GM18519 (cell line): ENCODE results near the gene CGAS.
"Not testable (repeated sequence)": the region's sequence is repeated elsewhere in the genome, so short reads cannot be mapped to it uniquely, and the experiment has no call there.

Source experiments
- ATAC-seq: cut with Tn5 transposase; IDR thresholded peaks from one replicate; pipeline ENCODE4 v1.9.1; 2021; ENCODE audit warnings: mild to moderate bottlenecking, moderate library complexity; ENCODE audit not compliant: unreplicated experiment, low FRiP score

Gene CGAS

DNA sequence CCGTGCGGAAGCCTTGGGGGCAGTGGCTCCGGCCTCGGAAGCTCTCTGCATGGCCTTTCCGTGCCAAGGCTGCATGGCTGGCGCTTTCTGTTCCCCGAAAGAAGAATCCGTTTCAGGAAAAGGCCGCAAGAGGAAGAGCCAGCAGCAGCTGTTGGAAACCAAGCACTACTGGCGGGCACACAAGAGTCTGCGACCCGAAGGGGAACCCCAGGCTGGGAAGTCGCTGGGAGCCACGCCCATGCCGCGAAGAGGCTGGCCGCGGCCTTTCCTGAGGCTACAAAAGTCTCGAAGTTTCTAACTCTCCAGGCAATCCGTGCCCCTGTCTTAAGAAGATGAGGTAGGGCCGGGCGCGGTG, at the start of gene CGAS:
Gene CGAS (minus strand): TSS at position 191 of the 355 bp plus-strand sequence. CDS start 116 bp downstream, at position 75.
- ATAC-seq: peak; percentile 50

DNA sequence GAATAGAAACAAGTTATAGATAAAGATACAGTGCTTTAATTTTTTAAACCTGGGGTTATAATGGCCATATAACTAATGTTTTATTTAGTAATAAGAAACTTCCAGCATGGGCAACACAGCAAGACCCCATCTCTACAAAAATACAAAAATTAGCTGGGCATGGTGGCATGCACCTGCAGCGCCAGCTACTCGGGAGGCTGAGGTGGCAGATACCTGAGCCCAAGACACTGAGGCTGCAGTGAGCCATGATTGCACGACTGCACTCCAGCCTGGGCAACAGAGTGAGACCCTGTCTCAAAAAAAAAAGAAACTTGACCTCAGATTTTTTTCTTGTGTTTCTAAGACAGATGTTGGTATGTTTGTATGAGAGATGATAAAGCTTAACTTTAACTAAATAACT, 45.8 kb upstream of the CGAS start:
- ATAC-seq: no peak

GRCh38 chr6:73491377-73491776, 39.3 kb upstream of the CGAS start:
- no peak for ATAC-seq

- no peak for ATAC-seq
Measured at GRCh38 chr6:73487473-73487872, 35.4 kb upstream of the CGAS start.

- ATAC-seq: no peak
Measured at GRCh38 chr6:73484438-73484837, 32.3 kb upstream of the CGAS start.

- no peak for ATAC-seq
Measured at GRCh38 chr6:73481969-73482368, 29.9 kb upstream of the CGAS start.

DNA sequence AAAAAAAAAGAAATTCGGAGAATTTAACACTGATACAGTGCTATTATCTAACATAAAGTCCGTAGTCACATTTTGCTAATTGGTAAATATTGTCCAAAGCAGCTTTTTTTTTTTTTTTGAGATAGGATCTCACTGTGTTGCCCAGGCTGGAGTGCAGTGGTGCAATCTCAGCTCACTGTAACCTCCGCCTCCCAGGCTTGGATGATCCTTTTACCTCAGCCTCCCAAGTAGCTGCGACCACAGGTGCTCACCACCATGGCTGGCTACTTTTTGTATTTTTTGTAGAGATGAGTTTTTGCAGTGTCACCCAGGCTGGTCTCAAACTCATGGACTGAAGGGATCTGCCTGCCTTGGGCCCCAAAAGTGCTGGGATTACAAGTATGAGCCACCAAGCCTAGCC, 25.3 kb upstream of the CGAS start:
- ATAC-seq: no peak

DNA sequence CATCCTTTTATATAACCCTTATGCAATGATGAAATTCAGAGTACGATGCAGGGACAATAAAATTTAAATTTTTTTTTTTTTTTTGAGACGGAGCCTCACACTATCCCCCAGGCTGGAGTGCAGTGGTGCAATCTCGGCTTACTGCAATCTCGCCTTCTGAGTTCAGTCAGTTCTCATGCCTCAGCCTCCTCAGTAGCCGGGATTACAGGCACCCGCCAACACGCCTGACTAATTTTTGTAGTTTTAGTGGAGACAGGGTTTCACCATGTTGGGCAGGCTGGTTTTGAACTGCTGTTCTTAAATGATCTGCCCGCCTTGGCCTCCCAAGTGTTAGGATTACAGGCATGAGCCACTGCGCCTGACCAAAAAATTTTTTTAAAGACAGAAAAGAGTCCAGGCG, 24.6 kb upstream of the CGAS start:
- ATAC-seq: no peak

- peak; percentile 96 for ATAC-seq
Measured at GRCh38 chr6:73471686-73472290, 19.7 kb upstream of the CGAS start.

DNA sequence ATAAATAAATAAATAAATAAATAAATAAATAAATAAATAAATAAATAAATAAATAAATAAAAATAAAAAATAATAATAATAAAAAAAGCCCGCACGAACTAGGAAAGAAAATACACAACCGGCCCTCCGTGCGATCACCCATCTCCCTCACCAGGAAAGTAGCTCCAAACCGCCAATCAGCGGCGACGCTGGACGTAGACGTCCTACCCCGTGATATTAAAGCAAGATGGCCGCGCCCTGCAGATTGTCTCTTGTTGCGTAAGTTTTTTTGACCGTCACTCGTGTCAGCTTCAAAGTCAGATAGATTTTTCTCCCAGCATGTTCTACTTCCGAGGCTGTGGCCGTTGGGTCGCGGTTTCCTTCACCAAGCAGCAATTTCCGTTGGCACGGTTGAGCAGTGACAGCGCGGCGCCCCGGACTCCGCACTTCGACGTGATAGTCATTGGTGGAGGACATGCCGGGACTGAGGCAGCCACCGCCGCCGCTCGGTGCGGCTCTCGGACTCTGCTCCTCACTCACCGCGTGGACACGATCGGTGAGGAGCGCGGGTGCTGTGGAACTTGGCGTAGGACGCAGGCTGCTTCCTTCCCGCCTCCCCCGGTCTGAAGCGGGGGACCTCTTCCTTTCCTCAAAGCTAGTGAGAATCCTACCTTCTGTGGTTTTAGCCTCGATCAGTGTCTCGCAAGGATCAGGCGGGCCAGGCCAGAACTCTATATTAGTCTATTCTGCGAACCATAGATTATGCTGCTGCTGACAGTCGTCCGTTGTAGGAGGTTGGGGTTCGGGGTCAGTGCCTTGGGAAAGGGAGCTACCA, 9.6 kb upstream of the CGAS start, which contains the start of gene MTO1:
Gene MTO1 (plus strand): TSS at position 201 of the 814 bp plus-strand sequence. CDS start 118 bp downstream, at position 319.
- peak; percentile 95 for ATAC-seq

DNA sequence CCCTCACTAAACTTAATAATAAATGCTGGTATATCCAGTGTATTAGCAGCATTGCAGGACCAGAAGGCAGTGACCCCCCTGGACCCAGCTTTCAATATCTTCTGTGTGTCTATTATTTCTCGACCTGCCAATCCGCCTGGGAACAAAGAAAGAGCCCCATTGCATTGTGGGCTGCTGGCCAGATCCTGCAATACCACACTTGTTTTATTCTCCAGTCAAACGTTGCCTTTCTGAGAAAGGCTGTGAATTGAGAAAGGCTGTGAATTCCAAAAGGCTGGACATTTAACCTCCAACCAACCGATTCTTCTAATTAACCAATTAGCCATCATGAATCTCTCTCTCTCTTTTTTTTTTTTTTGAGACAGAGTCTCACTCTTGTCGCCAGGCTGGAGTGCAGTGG, 8.0 kb upstream of the CGAS start:
- ATAC-seq: no peak

DNA sequence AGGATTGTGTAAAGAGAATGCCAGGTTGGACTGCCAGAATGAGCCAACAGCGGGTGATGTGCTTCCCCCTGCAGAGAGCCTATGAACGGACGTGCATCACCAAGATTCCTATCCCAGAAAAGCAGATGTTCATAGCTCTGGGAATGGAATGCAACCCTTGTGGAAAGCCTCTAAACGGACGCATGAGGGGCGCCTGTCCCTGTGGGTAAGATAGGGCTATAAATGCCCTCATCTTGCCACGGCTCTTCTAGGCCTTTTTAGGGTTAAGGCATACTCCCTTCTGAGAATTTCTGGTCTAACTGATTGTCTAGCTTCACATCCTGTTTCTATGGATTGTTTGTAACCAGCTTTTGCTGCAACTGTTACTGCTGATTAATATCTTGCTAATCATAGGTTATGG, 7.4 kb upstream of the CGAS start:
- not testable (repeated sequence) for ATAC-seq

DNA sequence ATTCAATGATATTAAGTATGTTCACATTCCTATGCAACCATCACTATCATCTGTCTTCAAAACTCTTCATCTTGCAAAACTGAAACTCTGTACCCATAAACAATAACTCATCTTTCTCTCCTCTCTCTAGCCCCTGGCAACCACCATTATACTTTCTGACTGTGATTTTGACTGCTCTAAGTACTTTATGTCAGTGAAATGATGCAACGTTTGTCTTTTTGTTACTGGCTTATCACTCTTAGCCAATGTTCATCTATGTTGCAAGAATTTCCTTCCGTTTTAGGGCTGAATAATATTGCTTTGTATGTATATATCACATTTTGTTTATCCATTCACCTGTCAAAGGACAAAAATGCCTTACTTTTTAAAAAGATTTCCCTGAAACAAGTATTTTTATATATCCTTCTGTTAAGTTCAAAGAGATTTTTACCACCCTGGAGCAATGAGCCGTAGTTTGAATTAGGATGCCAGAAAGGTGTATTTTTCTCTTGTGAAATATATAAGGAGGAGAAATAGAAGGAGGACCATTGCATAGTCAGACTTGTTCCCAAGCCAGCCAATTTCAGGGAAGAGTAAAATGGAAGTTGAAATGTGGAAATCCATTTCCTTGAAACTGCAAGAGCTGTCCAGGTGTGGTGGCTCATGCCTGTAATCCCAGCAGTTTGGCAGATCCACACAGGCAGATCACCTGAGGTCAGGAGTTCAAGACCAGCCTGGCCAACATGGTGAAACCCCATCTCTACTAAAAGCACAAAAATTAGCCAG, 4.0 kb upstream of the CGAS start:
- ATAC-seq: no peak

GRCh38 chr6:73451223-73452106, 632 bp downstream of the CGAS start:
- peak; percentile 44 for ATAC-seq

- ATAC-seq: no peak
Measured at GRCh38 chr6:73443555-73443954, 8.5 kb downstream of the CGAS start.

DNA sequence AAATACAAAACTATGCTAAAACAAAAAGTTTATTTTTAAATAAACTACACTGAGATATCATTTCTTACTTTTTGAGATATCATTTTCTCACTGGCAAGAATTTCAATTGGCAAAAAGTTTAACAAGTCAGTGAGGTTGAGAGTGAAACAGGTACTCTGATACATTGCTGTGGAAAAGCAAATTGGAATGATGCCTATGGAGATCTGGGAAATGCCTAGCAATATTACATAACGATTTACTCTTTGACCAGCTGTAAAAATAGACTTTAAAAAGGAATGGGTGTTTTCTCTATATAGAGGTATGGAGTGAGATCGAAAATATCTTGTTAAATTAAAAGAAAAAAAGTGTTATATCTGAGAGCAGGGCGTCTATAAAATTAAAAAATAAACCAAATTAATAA, 16.9 kb downstream of the CGAS start:
- ATAC-seq: no peak

- no peak for ATAC-seq
Measured at GRCh38 chr6:73421534-73421933, 30.6 kb downstream of the CGAS start.

GRCh38 chr6:73418081-73418741, 33.9 kb downstream of the CGAS start:
- ATAC-seq: no peak

DNA sequence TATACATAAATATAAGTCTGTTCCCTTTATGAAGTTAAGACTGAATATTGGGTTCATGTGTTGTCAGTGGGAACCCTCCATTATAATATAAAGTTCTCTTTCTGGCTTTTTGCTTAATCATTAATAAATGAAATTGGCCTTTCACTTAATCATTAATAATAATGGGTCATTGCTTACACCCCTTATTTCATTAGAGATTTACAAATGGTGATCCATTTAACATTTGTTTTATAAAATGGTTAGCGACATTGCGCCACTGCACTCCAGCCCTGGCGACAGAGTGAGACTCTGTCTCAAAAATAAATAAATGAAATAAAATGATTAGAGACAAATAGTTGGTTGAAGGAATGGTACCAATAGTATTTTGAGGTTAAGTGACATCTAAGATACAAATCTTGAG, 39.0 kb downstream of the CGAS start:
- ATAC-seq: no peak

GRCh38 chr6:73409395-73409794, 42.7 kb downstream of the CGAS start:
- ATAC-seq: no peak
